ENCODE results near the gene HBP1. TPM values are rescaled to one million over a fixed set of nuclear protein-coding genes. Genes with fewer than 3 reads are reported as not detected.
"Not testable (repeated sequence)": the region's sequence is repeated elsewhere in the genome, so short reads cannot be mapped to it uniquely, and the experiment has no call there.

HBP1 gene
- total and polyA plus RNA-seq, 2 of the 4 experiments (the other 2 are of a cell fraction) = 27.1 to 69.9 TPM

DNA sequence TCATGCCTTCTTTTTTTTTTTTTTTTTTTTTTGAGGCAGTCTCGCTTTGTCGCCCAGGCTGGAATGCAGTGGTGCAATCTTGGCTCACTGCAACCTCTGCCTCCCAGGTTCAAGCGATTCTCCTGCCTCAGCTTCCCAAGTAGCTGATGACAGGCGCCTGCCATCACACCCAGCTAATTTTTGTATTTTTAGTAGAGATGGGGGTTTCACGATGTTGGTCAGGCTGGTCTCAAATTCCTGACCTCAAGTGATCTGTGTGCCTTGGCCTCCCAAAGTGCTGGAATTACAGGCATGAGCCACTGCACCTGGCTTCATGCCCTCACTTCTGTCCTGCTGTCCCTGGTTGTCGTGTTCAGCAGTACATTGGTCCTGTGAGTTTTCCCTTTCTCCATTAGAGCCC, 52.0 kb downstream of the HBP1 start:
- H3K4me2 ChIP-seq (ENCODE audit: low read depth, low read length); H3K79me1 ChIP-seq (ENCODE audit: low read depth in 1 of 2, low read length in 2 of 2); ATAC-seq (ENCODE audit: low read depth); CTCF ChIA-PET; H4K91ac ChIP-seq (ENCODE audit: insufficient read depth, low read depth, low read length); H2AK9ac ChIP-seq (replicated peaks; ENCODE audit: low read depth, low read length, poor library complexity); H3K4me1 ChIP-seq (ENCODE audit: control insufficient read depth, insufficient read depth, low read length); BruUV-seq (replicated peaks); H2BK15ac ChIP-seq (ENCODE audit: low read depth, low read length); DNase-seq; H3K18ac ChIP-seq (ENCODE audit: low read depth, low read length); POLR2A ChIA-PET (ENCODE audit: unreplicated experiment); H3K9ac ChIP-seq (ENCODE audit: low read depth, low read length); H3K14ac ChIP-seq (replicated peaks; ENCODE audit: low read depth, low read length); H3K27ac ChIP-seq (ENCODE audit: insufficient read depth, low read length); H4K8ac ChIP-seq (ENCODE audit: low read depth in 2 of 2, low read length in 2 of 2); H2BK120ac ChIP-seq (ENCODE audit: low read depth, low read length); H3K27me3 ChIP-seq (ENCODE audit: control insufficient read depth, insufficient read depth, low read length); H3K36me3 ChIP-seq (ENCODE audit: control insufficient read depth, insufficient read depth, low read length); H2AK5ac ChIP-seq (ENCODE audit: low read depth, low read length); H3K9me1 ChIP-seq (ENCODE audit: insufficient read depth, low read length); H3K9me3 ChIP-seq (ENCODE audit: control insufficient read depth, insufficient read depth, low read length); in situ Hi-C loops (cut with MboI; ENCODE audit: low sequenced_read_pairs); intact Hi-C loops (cut with micrococcal nuclease); H2BK5ac ChIP-seq (ENCODE audit: low read depth, low read length, poor library complexity, severe bottlenecking); dilution Hi-C loops (cut with HindIII; ENCODE audit: low sequenced_read_pairs, unreplicated experiment); H2AFZ ChIP-seq (replicated peaks; ENCODE audit: low read length, poor library complexity); H3K56ac ChIP-seq (ENCODE audit: extremely low read depth, insufficient read depth, low read length); H3K23ac ChIP-seq (ENCODE audit: low read depth, low read length); H2BK20ac ChIP-seq (ENCODE audit: low read depth, low read length); H4K20me1 ChIP-seq (ENCODE audit: insufficient read depth, low read length); H3K4ac ChIP-seq (ENCODE audit: low read depth, low read length); H4K5ac ChIP-seq (ENCODE audit: low read depth, low read length); H3K4me3 ChIP-seq (ENCODE audit: insufficient read depth, low read depth, low read length): not testable (repeated sequence)
- 60% methylated on average over 1 of the region's 6 CpGs; no CpG with 5 or more reads in 1 of the 2 experiments for WGBS, 2 experiments (ENCODE audit: extremely low coverage in 2 of 2, insufficient read length in 1 of 2)

Measured in IMR-90 (cell line).